ENCODE results near the gene PLXNA3. TPM values are rescaled to one million over a fixed set of nuclear protein-coding genes. Genes with fewer than 3 reads are reported as not detected.

The PLXNA3 gene
- total RNA-seq, 2 experiments from 2014 or later = 23.2 to 25.3 TPM

DNA sequence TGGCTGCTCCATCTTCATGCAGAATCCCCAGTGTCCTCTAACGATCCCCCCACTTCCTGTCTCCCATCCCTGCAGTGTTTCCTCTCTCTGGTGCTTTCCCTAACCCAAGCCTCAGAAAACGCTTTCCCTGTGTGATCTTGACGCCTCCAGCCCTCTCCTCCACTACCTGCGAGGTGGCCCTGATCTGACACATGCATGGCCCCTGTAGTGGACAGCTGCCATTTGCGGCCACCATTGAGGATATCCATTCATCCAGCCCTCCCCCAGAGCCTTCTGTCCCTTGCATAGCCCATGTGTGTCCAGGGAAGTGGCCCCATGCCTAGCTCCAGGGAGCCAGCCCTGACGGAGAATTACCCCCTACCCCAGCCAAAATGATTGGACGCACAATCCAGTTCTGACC is 25.2 kb downstream of the PLXNA3 start:
- DNase-seq (no peak), ATAC-seq (no peak)
- Mint-ChIP-seq H3K4me1 (peaks cover 23% of the 10 kb centered on the region), H3K27me3 (no peaks in the 10 kb centered on the region), H3K36me3 (ENCODE audit: low read depth) (peaks cover 12% of the 10 kb centered on the region), H3K4me3 (no peak overlapping the region), H3K27ac (peak overlapping the region; percentile 6), H3K9me3 (ENCODE audit: low read depth) (no peaks in the 10 kb centered on the region)
- intact Hi-C loops (cut with DNase I, micrococcal nuclease) = loop anchor here in 1 of 2 experiments (10.0 kb wide), 1 partner anchor 759 kb away; the partner anchor contains the start of genes ABCD1 and BCAP31
- POLR2A ChIA-PET = interaction anchor here (0.8 kb wide), 1 partner anchor 79 kb away, joined by 3 read pairs; no protein-coding TSS in a partner anchor
- CTCF ChIA-PET = no interaction called here

DNA sequence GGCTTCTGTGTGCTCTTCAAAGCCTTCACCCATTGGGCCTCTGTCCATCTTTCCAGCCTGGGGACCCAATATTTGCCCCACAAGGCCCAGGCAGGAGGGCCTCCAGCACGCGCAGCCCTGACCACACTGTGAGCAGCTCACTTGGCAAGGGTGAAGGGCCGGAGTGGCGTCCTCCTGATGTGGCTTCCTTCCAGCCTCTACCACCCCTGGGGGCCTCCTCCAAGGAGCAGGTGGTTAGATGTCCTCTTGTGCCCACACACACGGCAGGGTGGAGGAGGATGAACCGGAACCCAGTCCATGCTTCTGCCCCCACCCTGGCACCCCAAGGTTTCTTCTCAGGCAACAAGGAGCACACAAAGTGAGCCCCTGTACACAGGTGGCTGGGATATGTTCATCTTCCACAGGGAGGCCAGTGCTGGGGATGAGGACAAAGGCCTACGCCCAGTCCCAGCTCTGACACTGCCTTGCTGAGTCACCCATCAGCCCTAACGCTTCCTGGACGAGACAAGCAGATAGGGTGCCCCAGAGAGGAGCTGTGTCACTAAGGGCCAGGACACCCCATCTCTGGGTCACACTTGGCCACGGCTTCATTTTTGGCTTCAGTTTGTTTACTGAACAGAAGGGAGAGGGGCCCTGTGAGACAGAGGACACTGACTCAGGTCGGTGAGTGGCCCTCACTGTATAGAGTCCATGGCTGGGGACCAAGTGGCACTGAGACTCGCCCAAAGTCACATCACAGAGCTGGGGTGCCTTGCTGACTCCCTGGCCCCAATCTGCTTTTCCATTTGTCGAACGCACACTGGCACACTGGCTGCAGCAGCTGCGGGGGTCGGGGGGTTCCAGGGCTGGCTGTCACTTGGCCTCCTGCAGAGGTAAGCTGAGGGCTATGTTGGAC is 26.4 kb downstream of the PLXNA3 start:
- ATAC-seq (peak; percentile 24), DNase-seq (peak; percentile 27)
- Mint-ChIP-seq H3K27ac (no peak overlapping the region), H3K4me1 (peaks cover 29% of the 10 kb centered on the region), H3K9me3 (ENCODE audit: low read depth) (no peaks in the 10 kb centered on the region), H3K4me3 (peak overlapping the region; percentile 33), H3K36me3 (ENCODE audit: low read depth) (peaks cover 12% of the 10 kb centered on the region), H3K27me3 (no peaks in the 10 kb centered on the region)
- CTCF ChIA-PET = no interaction called here
- POLR2A ChIA-PET = interaction anchor here (0.8 kb wide), 1 partner anchor 81 kb away, joined by 3 read pairs; no protein-coding TSS in a partner anchor
- intact Hi-C loops (cut with DNase I, micrococcal nuclease) = loop anchor here (5.0 to 10.0 kb wide), 2 partner anchors 48 to 760 kb away; partner anchors contain the start of genes ABCD1 (in 1 of the 2) and BCAP31 (in 1 of the 2)

DNA sequence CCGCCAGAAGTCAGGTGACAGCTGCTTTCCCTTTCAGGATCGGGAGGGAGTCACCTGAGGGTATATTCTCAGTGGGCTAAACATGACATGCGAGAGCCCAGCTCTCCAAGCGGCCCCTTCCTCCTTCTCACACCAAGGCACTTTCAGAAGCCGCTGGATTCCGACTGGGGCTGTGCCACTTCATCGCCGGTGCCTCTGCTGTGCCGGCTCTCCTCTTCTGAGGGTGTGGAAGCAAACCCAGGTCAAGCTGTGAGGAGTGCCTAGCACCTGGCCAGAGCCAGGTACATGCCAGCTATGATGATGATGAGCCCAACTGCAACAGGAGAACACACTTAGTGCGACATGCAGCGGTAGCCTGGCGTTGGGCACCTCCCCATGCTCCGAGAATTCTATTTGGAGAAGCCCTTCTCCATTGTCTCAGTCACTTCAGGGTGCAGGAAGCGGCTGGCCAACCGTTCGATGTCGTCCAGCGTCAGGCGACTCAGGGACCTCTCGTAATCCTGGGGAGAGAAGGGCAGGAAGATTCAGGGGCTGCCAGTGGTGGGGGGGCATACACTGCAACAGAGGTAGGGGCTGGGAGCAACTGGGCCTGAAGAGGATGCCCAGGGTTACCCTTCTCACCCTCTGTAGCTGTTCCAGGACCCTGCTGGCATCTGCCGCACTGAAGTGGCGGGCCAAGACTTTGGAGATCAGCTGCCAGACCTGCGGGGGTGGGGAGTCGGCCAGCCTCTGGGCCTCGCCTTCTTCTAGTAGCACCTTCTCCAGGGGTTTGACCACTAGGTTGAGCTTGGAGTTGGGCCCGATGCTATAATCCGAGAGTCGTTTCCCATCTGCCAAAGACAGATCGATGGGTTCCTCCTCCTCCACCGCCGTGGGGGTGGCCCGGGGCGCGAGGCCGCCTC is 27.3 kb downstream of the PLXNA3 start:
- peaks cover 31% of the 10 kb centered on the region for H3K4me1 Mint-ChIP-seq
- H3K4me3 Mint-ChIP-seq = peak overlapping the region; percentile 71
- POLR2A ChIA-PET = no interaction called here
- CTCF ChIA-PET = no interaction called here
- ATAC-seq (no peak), DNase-seq (no peak)
- peak overlapping the region; percentile 58 for H3K27ac Mint-ChIP-seq
- intact Hi-C loops (cut with DNase I, micrococcal nuclease) = loop anchor here (1.0 to 10.0 kb wide), 4 partner anchors 31 to 761 kb away; partner anchors contain the start of genes ABCD1 (in 1 of the 2), BCAP31 (in 1 of the 2), FAM3A (in 1 of the 2) and RPL10 (in 1 of the 2)
- H3K27me3 Mint-ChIP-seq = no peaks in the 10 kb centered on the region
- H3K36me3 Mint-ChIP-seq (ENCODE audit: low read depth) = peaks cover 12% of the 10 kb centered on the region
- H3K9me3 Mint-ChIP-seq (ENCODE audit: low read depth) = no peaks in the 10 kb centered on the region

DNA sequence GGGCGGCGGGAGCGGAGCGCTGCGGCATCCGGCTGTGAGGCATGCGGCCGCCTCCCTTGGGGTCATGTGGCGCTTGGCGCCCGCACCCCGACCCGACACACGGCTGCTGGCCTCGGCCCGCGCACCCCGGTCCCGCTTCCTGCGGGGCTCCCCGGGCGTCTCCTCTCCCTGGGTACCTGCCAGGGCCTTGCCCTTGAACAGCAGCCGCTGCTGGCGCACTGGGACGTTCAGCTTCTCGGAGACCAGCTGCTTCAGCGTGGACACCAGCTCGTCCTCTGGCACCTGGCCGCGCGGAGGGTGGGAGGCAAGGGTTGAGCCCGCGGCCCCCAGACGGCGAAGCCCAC is 27.9 kb downstream of the PLXNA3 start:
- peak; percentile 58 for DNase-seq
- intact Hi-C loops (cut with DNase I, micrococcal nuclease) = loop anchor here (1.0 to 10.0 kb wide), 4 partner anchors 30 to 761 kb away; partner anchors contain the start of genes ABCD1 (in 1 of the 2), BCAP31 (in 1 of the 2), FAM3A (in 1 of the 2) and RPL10 (in 1 of the 2)
- H3K4me3 Mint-ChIP-seq = peak overlapping the region; percentile 71
- peaks cover 31% of the 10 kb centered on the region for H3K4me1 Mint-ChIP-seq
- no peaks in the 10 kb centered on the region for H3K27me3 Mint-ChIP-seq
- ChIA-PET CTCF (no interaction called here), POLR2A (no interaction called here)
- ATAC-seq = peak; percentile 7
- H3K27ac Mint-ChIP-seq = no peak overlapping the region
- H3K36me3 Mint-ChIP-seq (ENCODE audit: low read depth) = peaks cover 12% of the 10 kb centered on the region
- H3K9me3 Mint-ChIP-seq (ENCODE audit: low read depth) = no peaks in the 10 kb centered on the region

DNA sequence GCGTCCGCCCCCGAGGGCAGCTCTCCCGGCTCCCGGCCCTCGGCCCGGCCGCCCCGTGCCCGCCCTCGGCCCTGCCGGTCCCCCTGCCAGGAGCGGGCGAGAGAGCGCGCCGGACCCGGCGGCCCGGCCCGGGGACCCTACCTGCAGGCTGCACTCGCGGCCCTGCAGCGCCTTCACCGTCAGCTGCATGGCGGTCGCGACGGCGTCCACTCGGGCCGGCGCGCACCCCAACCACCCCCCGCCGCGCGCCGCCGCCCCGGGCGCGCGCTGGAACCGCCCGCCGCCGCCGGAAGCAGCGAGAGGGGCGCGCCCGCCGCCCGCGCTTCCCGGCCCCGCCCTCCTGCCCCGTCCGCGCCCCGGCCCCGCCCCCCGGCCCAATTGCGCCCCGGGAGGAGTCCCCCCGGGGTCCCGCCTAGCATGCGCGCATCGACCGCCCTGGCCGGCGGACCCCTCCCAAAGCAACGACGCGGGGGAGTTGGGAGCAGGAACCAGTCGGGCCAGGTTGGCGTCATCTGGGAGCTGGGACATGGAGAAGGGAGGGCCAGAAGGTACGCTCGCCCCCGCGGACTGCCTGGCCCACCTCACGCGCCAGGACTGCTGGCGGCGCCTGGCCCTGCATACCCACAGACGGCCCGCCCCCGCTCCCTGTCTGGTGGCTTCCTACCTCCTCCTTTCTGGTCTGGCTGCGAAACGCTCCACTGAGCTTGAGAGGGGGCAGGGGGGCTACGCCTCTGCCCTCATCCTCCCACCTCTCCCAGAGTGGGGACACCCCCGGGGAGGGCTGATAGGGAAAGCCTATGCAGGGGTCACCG is 28.5 kb downstream of the PLXNA3 start, which contains the start of gene UBL4A:
UBL4A (minus strand) TSS at position 220 of the 812 bp plus-strand sequence; CDS start at position 189, 31 bp downstream.
- CTCF ChIA-PET = no interaction called here
- Mint-ChIP-seq H3K27ac (peak within 1 kb of the TSS; percentile 58), H3K4me3 (peak within 1 kb of the TSS; percentile 71), H3K27me3 (no peaks in the 10 kb centered on the region), H3K4me1 (peaks cover 33% of the 10 kb centered on the region), H3K9me3 (ENCODE audit: low read depth) (no peaks in the 10 kb centered on the region), H3K36me3 (ENCODE audit: low read depth) (peaks cover 12% of the 10 kb centered on the region)
- POLR2A ChIA-PET = interaction anchor here (0.6 to 1.2 kb wide), 3 partner anchors 8 to 116 kb away, joined by 3 to 4 read pairs (median 4); partner anchors contain the start of gene LAGE3
- peak; percentile 70 for DNase-seq
- peak; percentile 21 for ATAC-seq
- intact Hi-C loops (cut with DNase I, micrococcal nuclease) = loop anchor here (1.0 to 10.0 kb wide), 4 partner anchors 30 to 762 kb away; partner anchors contain the start of genes ABCD1 (in 1 of the 2), BCAP31 (in 1 of the 2), FAM3A (in 1 of the 2) and RPL10 (in 1 of the 2)

DNA sequence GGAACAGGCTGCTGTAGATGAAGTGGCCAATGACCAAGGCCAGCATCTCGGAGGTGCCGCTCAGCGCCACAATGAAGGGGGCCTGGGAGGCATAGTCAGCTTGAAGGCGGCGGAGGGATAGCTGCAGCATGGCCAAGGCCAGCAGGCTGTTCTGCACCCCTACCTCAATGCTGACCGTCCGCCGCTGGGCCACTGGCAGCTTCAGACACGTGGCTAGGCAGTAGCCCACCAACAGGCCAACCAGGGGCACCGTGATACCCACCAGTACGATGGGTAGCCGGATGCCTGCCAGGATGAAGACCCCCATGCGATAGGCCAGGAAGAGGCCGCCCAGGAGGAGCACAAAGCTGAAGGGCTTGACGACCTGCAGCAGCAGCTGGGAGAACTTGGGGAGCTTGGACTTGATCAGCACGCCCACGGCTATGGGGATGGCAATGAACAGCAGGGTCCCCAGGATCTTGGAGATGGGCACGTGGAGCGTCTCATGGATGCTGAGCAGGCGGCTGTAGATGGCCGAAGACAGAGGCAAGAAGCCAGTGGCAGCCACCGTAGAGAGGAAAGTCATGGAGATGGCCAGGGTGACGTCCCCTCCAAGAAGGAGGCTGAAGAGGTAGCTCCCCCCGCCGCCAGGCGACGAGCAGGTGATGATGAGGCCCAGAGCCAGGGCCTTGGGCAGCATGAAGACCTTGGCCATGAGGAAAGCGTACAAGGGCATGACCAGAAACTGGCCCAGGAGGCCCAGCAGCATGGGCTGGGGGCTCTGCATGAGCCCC is 29.6 kb downstream of the PLXNA3 start:
- no peak overlapping the region for H3K27ac Mint-ChIP-seq
- no peaks in the 10 kb centered on the region for H3K9me3 Mint-ChIP-seq (ENCODE audit: low read depth)
- H3K4me1 Mint-ChIP-seq = peaks cover 33% of the 10 kb centered on the region
- peaks cover 12% of the 10 kb centered on the region for H3K36me3 Mint-ChIP-seq (ENCODE audit: low read depth)
- no peak overlapping the region for H3K4me3 Mint-ChIP-seq
- intact Hi-C loops (cut with DNase I, micrococcal nuclease) = loop anchor here (5.0 to 10.0 kb wide), 2 partner anchors 45 to 763 kb away; partner anchors contain the start of genes ABCD1 (in 1 of the 2) and BCAP31 (in 1 of the 2)
- DNase-seq = no peak
- no peak for ATAC-seq
- H3K27me3 Mint-ChIP-seq = no peaks in the 10 kb centered on the region
- POLR2A ChIA-PET = interaction anchor here (0.8 to 1.2 kb wide), 2 partner anchors 9 to 117 kb away, joined by 3 to 4 read pairs; partner anchors contain the start of gene LAGE3
- CTCF ChIA-PET = interaction anchor here (0.6 kb wide), 1 partner anchor 8 kb away, joined by 3 read pairs; no protein-coding TSS in a partner anchor

DNA sequence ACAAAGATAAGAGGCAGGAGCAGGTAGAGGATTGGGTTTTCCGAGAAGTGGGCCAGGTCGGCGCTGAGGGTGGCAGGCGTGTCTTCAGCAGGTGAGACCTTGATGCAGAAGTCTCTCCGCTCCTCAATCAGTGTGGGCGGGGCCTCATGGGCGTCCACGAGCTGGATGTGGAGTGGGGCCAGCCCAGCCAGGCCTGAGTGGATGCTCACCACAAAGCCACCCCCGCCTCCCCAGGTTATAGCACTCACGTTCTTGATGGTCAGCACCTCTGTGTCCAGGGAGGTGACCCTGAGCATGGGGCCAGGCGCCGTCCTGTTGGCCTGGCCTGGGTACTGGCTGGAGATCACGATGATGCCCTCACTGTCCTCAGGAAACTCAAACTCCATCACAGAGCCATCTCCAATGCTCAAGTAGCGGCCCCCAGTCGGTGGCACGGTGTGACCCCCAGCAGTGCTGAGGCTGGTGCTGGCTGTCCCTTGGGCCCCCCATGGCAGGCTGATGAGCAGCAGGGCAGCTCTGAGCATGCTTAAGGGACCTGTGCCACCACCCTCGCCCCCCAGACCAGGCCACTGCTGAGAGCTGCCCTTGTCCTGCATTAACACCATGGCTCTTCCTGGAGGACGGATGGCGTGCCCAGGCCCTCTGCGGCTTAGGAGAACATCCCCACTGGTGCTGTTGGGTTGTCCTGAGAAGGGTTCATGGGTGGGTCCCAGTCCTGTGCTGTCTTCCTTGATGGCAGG is 30.4 kb downstream of the PLXNA3 start:
- H3K36me3 Mint-ChIP-seq (ENCODE audit: low read depth) = peaks cover 9% of the 10 kb centered on the region
- POLR2A ChIA-PET = no interaction called here
- no peaks in the 10 kb centered on the region for H3K27me3 Mint-ChIP-seq
- ATAC-seq (no peak), DNase-seq (no peak)
- no peaks in the 10 kb centered on the region for H3K9me3 Mint-ChIP-seq (ENCODE audit: low read depth)
- intact Hi-C loops (cut with DNase I, micrococcal nuclease) = loop anchor here (5.0 to 10.0 kb wide), 2 partner anchors 44 to 764 kb away; partner anchors contain the start of genes ABCD1 (in 1 of the 2) and BCAP31 (in 1 of the 2)
- H3K4me1 Mint-ChIP-seq = peaks cover 30% of the 10 kb centered on the region
- CTCF ChIA-PET = interaction anchor here (0.6 kb wide), 2 partner anchors 8 to 26 kb away, joined by 3 read pairs; no protein-coding TSS in a partner anchor
- H3K4me3 Mint-ChIP-seq = no peak overlapping the region
- H3K27ac Mint-ChIP-seq = no peak overlapping the region

DNA sequence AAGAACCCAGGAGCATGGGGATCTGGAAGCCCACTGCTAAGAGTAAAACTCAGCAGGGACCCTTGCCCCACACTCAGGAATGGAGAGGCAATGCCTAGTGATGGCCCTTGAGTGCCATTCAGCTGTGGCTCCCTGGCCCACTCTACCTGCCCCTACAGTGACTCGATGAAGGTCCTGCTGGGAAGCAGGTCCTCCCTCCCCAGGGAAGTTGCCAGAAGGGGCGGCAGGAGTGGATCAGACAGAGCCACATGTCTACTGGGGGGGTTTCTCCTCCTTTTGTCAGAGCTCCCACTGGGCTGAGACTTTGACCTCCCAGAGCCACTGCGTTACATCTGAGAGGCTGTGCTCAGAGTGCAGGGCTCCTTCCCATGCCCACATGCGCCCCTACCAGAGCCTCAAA is 31.1 kb downstream of the PLXNA3 start:
- Mint-ChIP-seq H3K27ac (peak overlapping the region; percentile 86), H3K4me3 (peak overlapping the region; percentile 85), H3K27me3 (no peaks in the 10 kb centered on the region), H3K36me3 (ENCODE audit: low read depth) (peaks cover 7% of the 10 kb centered on the region), H3K9me3 (ENCODE audit: low read depth) (no peaks in the 10 kb centered on the region), H3K4me1 (peaks cover 26% of the 10 kb centered on the region)
- ChIA-PET POLR2A (no interaction called here), CTCF (interaction anchor here (0.6 kb wide), 2 partner anchors 26 to 48 kb away, joined by 3 read pairs; no protein-coding TSS in a partner anchor)
- DNase-seq (no peak), ATAC-seq (no peak)
- intact Hi-C loops (cut with DNase I, micrococcal nuclease) = loop anchor here (5.0 to 10.0 kb wide), 2 partner anchors 43 to 764 kb away; partner anchors contain the start of genes ABCD1 (in 1 of the 2) and BCAP31 (in 1 of the 2)

DNA sequence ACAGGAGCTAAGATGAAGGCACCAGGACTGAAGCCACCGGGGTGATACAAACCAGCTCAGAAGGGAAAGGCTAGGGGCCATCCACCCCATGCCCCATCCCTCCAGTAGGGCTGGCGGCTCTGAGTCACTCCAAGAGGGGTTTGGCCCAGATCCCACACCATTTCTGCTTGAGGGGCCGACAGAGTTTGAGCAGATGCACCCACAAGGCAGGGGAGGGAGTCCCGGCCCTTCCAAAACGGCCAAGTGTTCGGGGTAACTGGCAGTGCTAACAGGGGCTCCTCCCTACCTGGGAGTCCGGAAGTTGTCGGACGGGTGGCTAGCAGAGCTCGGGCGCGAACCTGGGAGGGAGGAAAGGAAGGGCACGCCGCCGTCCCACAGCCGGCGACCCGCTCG is 31.9 kb downstream of the PLXNA3 start:
- ChIA-PET POLR2A (interaction anchor here (0.5 to 1.4 kb wide), 2 partner anchors 12 to 119 kb away, joined by 3 to 4 read pairs; no protein-coding TSS in a partner anchor), CTCF (interaction anchor here (0.9 to 1.1 kb wide), 2 partner anchors 9 to 37 kb away, joined by 3 to 8 read pairs; no protein-coding TSS in a partner anchor)
- peaks cover 21% of the 10 kb centered on the region for H3K4me1 Mint-ChIP-seq
- H3K27ac Mint-ChIP-seq = peak overlapping the region; percentile 86
- no peaks in the 10 kb centered on the region for H3K9me3 Mint-ChIP-seq (ENCODE audit: low read depth)
- peaks cover 7% of the 10 kb centered on the region for H3K36me3 Mint-ChIP-seq (ENCODE audit: low read depth)
- DNase-seq = peak; percentile 52
- peak; percentile 19 for ATAC-seq
- intact Hi-C loops (cut with DNase I, micrococcal nuclease) = loop anchor here in 1 of 2 experiments (1.0 to 2.0 kb wide), 10 partner anchors 11 to 518 kb away; partner anchors contain the start of genes ATP6AP1, FAM3A, GDI1 and IKBKG
- peak overlapping the region; percentile 85 for H3K4me3 Mint-ChIP-seq
- no peaks in the 10 kb centered on the region for H3K27me3 Mint-ChIP-seq
